GM12878 (cell line): ENCODE results near the gene IGFBP3. TPM values are rescaled to one million over a fixed set of nuclear protein-coding genes. Genes with fewer than 3 reads are reported as not detected.

Experiments
- ATAC-seq: fragments of 200-7000 bp; cut with Tn5 transposase; 3 replicates; pipeline ENCODE4 v1.9.1; 2020; ENCODE audit warnings: mild to moderate bottlenecking, moderate library complexity
- BruUV-seq: library from RNA; stranded (reverse); fragments of 400-500 nt; replicated peaks from 2 replicates; lab custom pipeline; 2021; lab: Mats Ljungman, UMichigan
- CTCF ChIA-PET: fragments of 300-600 bp; sonication (Branson Sonifier 250); formaldehyde crosslinking; extraction: SDS; loops from one replicate; lab custom pipeline; 2021; ENCODE audit warnings: inconsistent platforms; lab: Yijun Ruan, JAX
- POLR2A ChIA-PET: fragments of 350-600 bp; formaldehyde crosslinking; extraction: SDS; loops from one replicate; lab custom pipeline; 2021; ENCODE audit warnings: inconsistent platforms; lab: Charles Lee
- RAD21 ChIA-PET: fragments of 300-600 bp; sonication (Branson Sonifier 250); formaldehyde crosslinking; loops from one replicate; lab custom pipeline; 2023; ENCODE audit warnings: antibody characterized with exemption; ENCODE audit not compliant: unreplicated experiment; lab: Charles Lee
- SMC1A ChIA-PET: fragments of 300-600 bp; sonication (Branson Sonifier 250); formaldehyde crosslinking; loops from one replicate; lab custom pipeline; 2023; ENCODE audit not compliant: unreplicated experiment, uncharacterized antibody; lab: Charles Lee
- DNase-seq: peaks from one replicate; pipeline ENCODE4 v3.0.0-alpha.2; 2011; ENCODE audit warnings: low read depth, low spot score
- FAIRE-seq: peaks from 3 replicates; lab custom pipeline; 2011; peaks lifted over from hg19 to GRCh38; lab: Jason Lieb, UNC
- H2AFZ ChIP-seq: 2 replicates; pipeline ENCODE4 v1.6.0; 2011; ENCODE audit warnings: low read depth, low read length, control low read depth; ENCODE audit not compliant: control insufficient read depth
- H3K27ac ChIP-seq: 2 replicates; pipeline ENCODE4 v1.5.1; 2011; ENCODE audit warnings: control low read depth; ENCODE audit not compliant: control insufficient read depth, insufficient read depth
- H3K27me3 ChIP-seq, 2 experiments: replicated peaks in 1 of 2; 2 replicates each; pipeline versions ENCODE4 v1.6.0 to v1.6.1; 2011; ENCODE audit warnings: low read length in 1 of 2; ENCODE audit not compliant: control insufficient read depth in 2 of 2, insufficient read depth in 2 of 2
- H3K36me3 ChIP-seq, 2 experiments: 2 replicates each; pipeline ENCODE4 v1.5.1; 2011; ENCODE audit warnings: low read length in 1 of 2; ENCODE audit not compliant: control insufficient read depth in 2 of 2, insufficient read depth in 2 of 2
- H3K4me1 ChIP-seq: 2 replicates; pipeline ENCODE4 v1.6.1; 2011; ENCODE audit warnings: mild to moderate bottlenecking, low read length, moderate library complexity, mixed read lengths; ENCODE audit not compliant: control insufficient read depth, insufficient read depth
- H3K4me2 ChIP-seq: 2 replicates; pipeline ENCODE4 v1.6.0; 2011; ENCODE audit warnings: control low read depth; ENCODE audit not compliant: control insufficient read depth, insufficient read depth
- H3K4me3 ChIP-seq: fragments of 200-600 bp; sonication (generic); 2 replicates; pipeline ENCODE4 v1.5.1; 2016
- H3K79me2 ChIP-seq: 2 replicates; pipeline ENCODE4 v1.6.0; 2011; ENCODE audit warnings: low read length; ENCODE audit not compliant: control insufficient read depth, insufficient read depth
- H3K9ac ChIP-seq: 2 replicates; pipeline ENCODE4 v1.8.0; 2011; ENCODE audit warnings: low read length, control low read depth, mixed read lengths; ENCODE audit not compliant: control insufficient read depth, insufficient read depth
- H3K9me3 ChIP-seq: replicated peaks from 3 replicates; pipeline ENCODE4 v1.5.1; 2011; ENCODE audit warnings: mild to moderate bottlenecking, low read length; ENCODE audit not compliant: control insufficient read depth, insufficient read depth
- H4K20me1 ChIP-seq: 2 replicates; pipeline ENCODE4 v1.6.0; 2011; ENCODE audit not compliant: control insufficient read depth, insufficient read depth
- HDAC2 ChIP-seq: fragments of 200-600 bp; sonication (generic); IDR thresholded peaks from 2 replicates; pipeline ENCODE4 v1.6.1; 2017
- IKZF1 ChIP-seq: fragments of 450-650 bp; conservative IDR thresholded peaks from 2 replicates; pipeline ENCODE4 v1.6.1; 2017; ENCODE audit warnings: antibody characterized with exemption, mild to moderate bottlenecking
- WRNIP1 ChIP-seq: IDR thresholded peaks from 2 replicates; pipeline ENCODE4 v1.6.1; 2011; ENCODE audit warnings: low read depth, low read length, improper control_type of control experiment, borderline replicate concordance
- ZNF622 ChIP-seq: fragments of 450-650 bp; IDR thresholded peaks from 2 replicates; pipeline ENCODE4 v1.6.1; 2017; ENCODE audit warnings: mild to moderate bottlenecking, inconsistent platforms
- WGBS: methylation state at CpG from one replicate; pipeline ENCODE4 v1.1.6; 2016; ENCODE audit warnings: low lambda C conversion rate; ENCODE audit not compliant: insufficient replicate concordance, insufficient coverage; ENCODE audit errors: missing lambda C conversion rate; 5-methylcytosine and 5-hydroxymethylcytosine counted together
- in situ Hi-C: fragments of 300-500 bp; cut with MboI; formaldehyde crosslinking; loops from 9 replicates; pipeline ENCODE4 v1.14.3; 2018; ENCODE audit warnings: mixed read lengths
- intact Hi-C: fragments of 100-400 bp; cut with micrococcal nuclease; formaldehyde crosslinking; loops from one replicate; pipeline ENCODE4 v1.14.2; 2022; ENCODE audit not compliant: unreplicated experiment
- polyA plus RNA-seq, 11 experiments: library from polyadenylated mRNA; depleted of rRNA in 4 of 11; unstranded in 6 of 11; stranded (reverse) in 5 of 11; fragments of >200 nt; fragmentation: Nextera tagmentation in 4 of 11; fragmentation: Illumina TruSeq in 1 of 11; extraction: Ambion mirVana in 4 of 11; extraction: Trizol in 1 of 11; gene quantifications; 1 replicate in 1 of 11; 2 replicates in 10 of 11; pipeline versions ENCODE4 v1.2.1 to v1.2.3, GENCODE V29; 2011 to 2016; ENCODE audit warnings: inconsistent platforms in 2 of 11, missing spikeins in 2 of 11, low read depth in 1 of 11
- total RNA-seq, 4 experiments: library from RNA; depleted of rRNA in 3 of 4; stranded (reverse); fragments of >200 nt in 3 of 4; fragmentation: Illumina TruSeq in 1 of 4; extraction: Trizol in 1 of 4; gene quantifications; 2 replicates each; pipeline versions ENCODE4 v1.2.1 to v1.2.3, GENCODE V29; 2013 to 2021
- TF ChIP-seq, protein P1 (sequence below): IDR thresholded peaks from 2 replicates; pipeline ENCODE4 v1.6.1; 2011; ENCODE audit warnings: borderline replicate concordance, low read depth, mild to moderate bottlenecking, moderate library complexity, mixed read lengths, low read length; ENCODE audit not compliant: insufficient read depth; ENCODE audit errors: extremely low read length
- TF ChIP-seq, protein P2 (sequence below): IDR thresholded peaks from 2 replicates; pipeline ENCODE4 v1.6.1; 2012; ENCODE audit warnings: low read length, inconsistent platforms

The IGFBP3 gene
- total and polyA plus RNA-seq, 10 of the 15 experiments (the other 5 are each of a cell fraction or from before 2014, with no cell fraction given), result 6.0 to 28.0 (median 15.6) TPM

DNA sequence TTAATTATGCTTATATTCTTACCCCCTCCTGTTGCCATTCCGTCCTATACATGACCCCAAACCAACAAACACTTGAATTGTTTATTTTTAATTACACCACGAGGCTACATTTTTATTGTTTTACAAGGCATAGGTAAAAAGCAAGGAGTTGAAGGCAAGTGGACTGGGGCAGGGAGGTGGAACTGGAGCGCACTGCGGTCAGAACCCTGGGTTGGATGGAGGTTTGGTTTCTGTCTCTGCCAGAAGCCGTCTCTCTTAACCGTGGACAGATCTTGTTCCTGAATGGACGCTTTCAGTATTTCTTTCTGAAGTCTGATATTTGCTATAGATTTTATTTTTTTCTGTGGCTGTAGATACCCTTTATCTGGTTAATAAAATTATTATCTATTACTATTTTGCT is 19.9 kb upstream of the IGFBP3 start:
- Histone ChIP-seq H3K4me2 (no peak overlapping the region), H3K4me1 (no peaks in the 10 kb centered on the region), H3K9ac (no peak overlapping the region), H2AFZ (no peak overlapping the region), H3K79me2 (no peaks in the 10 kb centered on the region), H3K36me3 (no peaks in the 10 kb centered on the region), H3K4me3 (no peak overlapping the region), H3K27ac (no peak overlapping the region), H3K9me3 (no peaks in the 10 kb centered on the region), H3K27me3 (no peaks in the 10 kb centered on the region), H4K20me1 (no peaks in the 10 kb centered on the region)
- ATAC-seq (no peak), DNase-seq (no peak), FAIRE-seq (no peak)
- 40% methylated on average over 7 of the region's 7 CpGs for WGBS
- ChIA-PET POLR2A (no interaction called here), CTCF (interaction anchor here (1.2 kb wide), 1 partner anchor 18 kb away, joined by 4 read pairs; no protein-coding TSS in a partner anchor), SMC1A (no interaction called here), RAD21 (no interaction called here)
- in situ Hi-C loops, result no loop called here
- BruUV-seq, result no TSS peak
- TF ChIP-seq WRNIP1 (no peak), IKZF1 (no peak), HDAC2 (no peak), ZNF622 (no peak)
- TF ChIP-seq, protein P1, sequence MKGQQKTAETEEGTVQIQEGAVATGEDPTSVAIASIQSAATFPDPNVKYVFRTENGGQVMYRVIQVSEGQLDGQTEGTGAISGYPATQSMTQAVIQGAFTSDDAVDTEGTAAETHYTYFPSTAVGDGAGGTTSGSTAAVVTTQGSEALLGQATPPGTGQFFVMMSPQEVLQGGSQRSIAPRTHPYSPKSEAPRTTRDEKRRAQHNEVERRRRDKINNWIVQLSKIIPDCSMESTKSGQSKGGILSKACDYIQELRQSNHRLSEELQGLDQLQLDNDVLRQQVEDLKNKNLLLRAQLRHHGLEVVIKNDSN, result no peak
- TF ChIP-seq, protein P2, sequence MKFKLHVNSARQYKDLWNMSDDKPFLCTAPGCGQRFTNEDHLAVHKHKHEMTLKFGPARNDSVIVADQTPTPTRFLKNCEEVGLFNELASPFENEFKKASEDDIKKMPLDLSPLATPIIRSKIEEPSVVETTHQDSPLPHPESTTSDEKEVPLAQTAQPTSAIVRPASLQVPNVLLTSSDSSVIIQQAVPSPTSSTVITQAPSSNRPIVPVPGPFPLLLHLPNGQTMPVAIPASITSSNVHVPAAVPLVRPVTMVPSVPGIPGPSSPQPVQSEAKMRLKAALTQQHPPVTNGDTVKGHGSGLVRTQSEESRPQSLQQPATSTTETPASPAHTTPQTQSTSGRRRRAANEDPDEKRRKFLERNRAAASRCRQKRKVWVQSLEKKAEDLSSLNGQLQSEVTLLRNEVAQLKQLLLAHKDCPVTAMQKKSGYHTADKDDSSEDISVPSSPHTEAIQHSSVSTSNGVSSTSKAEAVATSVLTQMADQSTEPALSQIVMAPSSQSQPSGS, result no peak
- intact Hi-C loops, result no loop called here
